ENCODE results near the gene BAIAP2L2. TPM values are rescaled to one million over a fixed set of nuclear protein-coding genes. Genes with fewer than 3 reads are reported as not detected.
"Not testable (repeated sequence)": the region's sequence is repeated elsewhere in the genome, so short reads cannot be mapped to it uniquely, and the experiment has no call there.

The BAIAP2L2 gene
- total and polyA plus RNA-seq, 12 donors = 0.09 to 6.0 (median 0.55) TPM; not detected in 1

DNA sequence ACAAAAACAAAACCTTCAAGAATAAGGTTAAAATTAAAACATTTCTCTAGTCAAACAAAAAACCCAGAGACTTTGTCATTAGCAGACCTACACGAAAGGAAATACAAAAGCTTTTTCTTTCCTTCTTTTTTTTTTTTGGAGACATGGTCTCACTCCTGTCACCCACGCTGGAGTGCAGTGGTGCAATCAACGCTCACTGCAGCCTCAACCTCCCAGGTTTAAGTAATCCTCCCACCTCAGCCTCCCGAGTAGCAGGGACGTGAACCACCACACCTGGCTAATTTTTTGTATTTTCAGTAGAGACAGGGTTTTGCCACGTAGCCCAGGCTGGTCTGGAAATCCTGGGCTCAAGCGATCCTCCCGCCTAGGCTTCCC is 40.6 kb upstream of the BAIAP2L2 start:
- WGBS, 4 donors = 94 to 98% (median 96%) methylated on average over 8 of the region's 8 CpGs
- DNase-seq = no peak
- TF ChIP-seq, protein P1, sequence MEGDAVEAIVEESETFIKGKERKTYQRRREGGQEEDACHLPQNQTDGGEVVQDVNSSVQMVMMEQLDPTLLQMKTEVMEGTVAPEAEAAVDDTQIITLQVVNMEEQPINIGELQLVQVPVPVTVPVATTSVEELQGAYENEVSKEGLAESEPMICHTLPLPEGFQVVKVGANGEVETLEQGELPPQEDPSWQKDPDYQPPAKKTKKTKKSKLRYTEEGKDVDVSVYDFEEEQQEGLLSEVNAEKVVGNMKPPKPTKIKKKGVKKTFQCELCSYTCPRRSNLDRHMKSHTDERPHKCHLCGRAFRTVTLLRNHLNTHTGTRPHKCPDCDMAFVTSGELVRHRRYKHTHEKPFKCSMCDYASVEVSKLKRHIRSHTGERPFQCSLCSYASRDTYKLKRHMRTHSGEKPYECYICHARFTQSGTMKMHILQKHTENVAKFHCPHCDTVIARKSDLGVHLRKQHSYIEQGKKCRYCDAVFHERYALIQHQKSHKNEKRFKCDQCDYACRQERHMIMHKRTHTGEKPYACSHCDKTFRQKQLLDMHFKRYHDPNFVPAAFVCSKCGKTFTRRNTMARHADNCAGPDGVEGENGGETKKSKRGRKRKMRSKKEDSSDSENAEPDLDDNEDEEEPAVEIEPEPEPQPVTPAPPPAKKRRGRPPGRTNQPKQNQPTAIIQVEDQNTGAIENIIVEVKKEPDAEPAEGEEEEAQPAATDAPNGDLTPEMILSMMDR (IDR thresholded peaks at IDR 0.05) = no peak
- TF ChIP-seq POLR2A (IDR thresholded peaks at IDR 0.05) = no peak
- Histone ChIP-seq H3K4me3 (no peak overlapping the region), H3K27ac (no peak overlapping the region), H3K27me3 (no peaks in the 10 kb centered on the region), H3K36me3 (replicated peaks in 1 of 2) (no peaks in the 10 kb centered on the region), H3K4me1 (replicated peaks in 1 of 2) (no peaks in the 10 kb centered on the region), H3K9me3 (replicated peaks in 1 of 3) (no peaks in the 10 kb centered on the region)
- intact Hi-C loops (cut with DNase I) = no loop called here

DNA sequence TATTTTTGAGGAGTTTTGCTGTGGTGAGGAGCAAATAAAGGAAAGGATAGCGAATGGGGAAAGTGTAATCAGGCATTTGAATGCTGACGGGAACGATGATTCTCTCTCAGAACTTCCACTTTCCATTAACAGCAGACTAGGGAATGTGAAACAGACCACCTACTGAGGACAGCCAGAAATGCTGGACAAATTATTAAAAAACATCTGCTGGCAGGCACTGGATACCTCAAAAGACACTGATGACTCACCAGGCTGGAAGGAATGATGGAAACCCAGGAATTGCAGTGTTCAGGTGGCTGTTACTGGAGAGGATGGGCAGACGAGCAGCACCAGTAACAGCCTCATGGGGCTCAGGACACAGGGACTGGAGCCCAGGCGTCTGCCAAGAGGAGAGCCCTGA is 37.8 kb upstream of the BAIAP2L2 start:
- intact Hi-C loops (cut with DNase I) = no loop called here
- Histone ChIP-seq H3K4me1 (replicated peaks in 1 of 2) (no peaks in the 10 kb centered on the region), H3K4me3 (no peak overlapping the region), H3K36me3 (replicated peaks in 1 of 2) (no peaks in the 10 kb centered on the region), H3K27ac (no peak overlapping the region), H3K27me3 (no peaks in the 10 kb centered on the region), H3K9me3 (replicated peaks in 1 of 3) (no peaks in the 10 kb centered on the region)
- TF ChIP-seq, protein P1 (IDR thresholded peaks at IDR 0.05) = no peak
- TF ChIP-seq POLR2A (IDR thresholded peaks at IDR 0.05) = no peak
- DNase-seq = no peak
- 74 to 85% (median 83%) methylated on average over 5 of the region's 5 CpGs for WGBS, 4 donors

DNA sequence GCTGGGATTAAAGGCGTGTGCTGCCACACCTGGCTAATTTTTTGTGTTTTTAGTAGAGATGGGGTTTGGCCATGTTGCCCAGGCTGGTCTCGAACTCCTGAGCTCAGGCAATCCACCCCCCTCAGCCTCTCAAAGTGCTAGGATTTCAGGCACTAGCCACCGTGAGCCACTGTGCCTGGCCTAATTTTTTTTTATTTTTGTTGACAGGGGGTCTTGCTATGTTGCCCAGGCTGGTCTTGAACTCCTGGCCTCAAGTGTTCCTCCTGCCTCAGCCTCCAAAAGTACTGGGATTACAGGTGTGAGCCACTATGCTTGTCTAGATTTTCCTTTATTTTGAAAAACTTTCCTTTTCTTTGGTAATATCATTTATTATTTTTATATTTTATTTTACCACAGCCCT is 35.7 kb upstream of the BAIAP2L2 start:
- WGBS, 4 donors = 89 to 100% (median 93%) methylated on average over 3 of the region's 3 CpGs
- DNase-seq; intact Hi-C loops (cut with DNase I); H3K27ac ChIP-seq; H3K36me3 ChIP-seq (replicated peaks in 1 of 2); H3K27me3 ChIP-seq; H3K4me1 ChIP-seq (replicated peaks in 1 of 2); H3K9me3 ChIP-seq (replicated peaks in 1 of 3); H3K4me3 ChIP-seq: not testable (repeated sequence)

DNA sequence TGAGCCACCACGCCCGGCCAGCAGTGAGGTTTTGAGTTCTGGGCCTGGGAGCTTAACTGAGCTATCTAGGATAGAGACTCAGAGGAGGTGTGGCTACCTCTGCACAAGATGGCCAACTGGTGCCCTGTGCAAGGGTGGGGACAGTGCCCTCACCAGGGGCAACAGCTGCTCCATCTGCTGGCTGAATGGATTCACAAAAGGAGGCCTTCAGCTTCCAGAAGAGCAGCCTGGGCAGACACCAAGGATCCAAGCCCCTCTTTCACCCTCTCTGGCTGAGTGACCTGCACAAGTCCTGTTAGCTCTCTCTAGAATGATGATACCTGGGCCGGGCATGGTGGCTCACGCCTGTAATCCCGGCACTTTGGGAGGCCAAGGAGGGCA is 33.5 kb upstream of the BAIAP2L2 start:
- Histone ChIP-seq H3K36me3 (replicated peaks in 1 of 2) (no peaks in the 10 kb centered on the region), H3K27me3 (no peaks in the 10 kb centered on the region), H3K27ac (no peak overlapping the region), H3K4me3 (no peak overlapping the region), H3K9me3 (replicated peaks in 1 of 3) (no peaks in the 10 kb centered on the region), H3K4me1 (replicated peaks in 1 of 2) (no peaks in the 10 kb centered on the region)
- 94 to 98% (median 96%) methylated on average over 5 of the region's 5 CpGs for WGBS, 4 donors
- TF ChIP-seq, protein P1 (IDR thresholded peaks at IDR 0.05) = no peak
- no peak for TF ChIP-seq POLR2A (IDR thresholded peaks at IDR 0.05)
- no peak for DNase-seq
- intact Hi-C loops (cut with DNase I) = no loop called here

DNA sequence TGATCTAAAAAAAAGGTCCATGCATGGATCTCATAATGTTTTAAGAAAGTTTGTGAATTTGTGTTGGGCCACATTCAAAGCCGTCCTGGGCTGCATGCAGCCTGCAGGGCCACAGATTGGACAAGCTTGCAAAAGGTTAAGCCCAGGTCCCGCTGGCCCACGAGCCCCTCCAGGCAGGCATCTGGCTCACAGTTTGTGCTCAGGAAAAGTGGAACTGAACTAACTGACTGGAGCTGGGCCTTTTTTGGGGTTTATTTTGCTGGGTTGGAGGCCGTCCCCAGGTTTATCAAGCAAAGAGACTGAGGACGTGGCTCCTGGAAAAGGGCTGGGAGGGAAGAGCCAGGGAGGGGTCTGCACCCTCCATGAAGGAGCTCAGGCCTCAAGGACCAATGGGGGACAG is 32.1 kb upstream of the BAIAP2L2 start:
- H3K27ac ChIP-seq = no peak overlapping the region
- no peaks in the 10 kb centered on the region for H3K4me1 ChIP-seq (replicated peaks in 1 of 2)
- WGBS, 4 donors = 90 to 100% (median 96%) methylated on average over 4 to 5 of the region's 5 CpGs
- H3K4me3 ChIP-seq = no peak overlapping the region
- intact Hi-C loops (cut with DNase I) = no loop called here
- no peaks in the 10 kb centered on the region for H3K9me3 ChIP-seq (replicated peaks in 1 of 3)
- peak in 1 of 7 donors; percentile 0 for DNase-seq
- H3K36me3 ChIP-seq (replicated peaks in 1 of 2) = no peaks in the 10 kb centered on the region
- TF ChIP-seq, protein P1 (IDR thresholded peaks at IDR 0.05) = no peak
- no peak for TF ChIP-seq POLR2A (IDR thresholded peaks at IDR 0.05)
- no peaks in the 10 kb centered on the region for H3K27me3 ChIP-seq
